HEK293T (cell line): ENCODE measurements around the gene NTN1.

Experiments
- CTCF ChIA-PET: fragments of 350-600 bp; formaldehyde crosslinking; extraction: SDS; loops from one replicate; lab custom pipeline; 2021; ENCODE audit warnings: antibody characterized with exemption, inconsistent platforms; lab: Yijun Ruan, JAX
- POLR2A ChIA-PET: fragments of 350-600 bp; formaldehyde crosslinking; extraction: SDS; loops from one replicate; lab custom pipeline; 2020; ENCODE audit warnings: antibody characterized with exemption, inconsistent platforms; lab: Yijun Ruan, JAX
- DNase-seq: peaks from one replicate; pipeline ENCODE4 v3.0.0; 2012; ENCODE audit warnings: mixed read lengths; ENCODE audit errors: extremely low spot score
- ARNT ChIP-seq: fragments of 450-650 bp; IDR thresholded peaks from 2 replicates; pipeline ENCODE4 v1.6.1; 2017; ENCODE audit warnings: mild to moderate bottlenecking
- BHLHE40 ChIP-seq: fragments of 450-650 bp; IDR thresholded peaks from 2 replicates; pipeline ENCODE4 v1.6.1; 2016; ENCODE audit warnings: mild to moderate bottlenecking, moderate library complexity, borderline replicate concordance
- CTBP1 ChIP-seq: fragments of 450-650 bp; IDR thresholded peaks from 2 replicates; pipeline ENCODE4 v1.6.1; 2016; ENCODE audit warnings: borderline replicate concordance
- ELF4 ChIP-seq: fragments of 450-650 bp; IDR thresholded peaks from 2 replicates; pipeline ENCODE4 v1.6.1; 2017; ENCODE audit warnings: antibody characterized with exemption
- FOXA1 ChIP-seq: fragments of 450-650 bp; IDR thresholded peaks from 2 replicates; pipeline ENCODE4 v1.6.1; 2016; ENCODE audit warnings: mild to moderate bottlenecking
- FOXK2 ChIP-seq: fragments of 450-650 bp; IDR thresholded peaks from 2 replicates; pipeline ENCODE4 v1.6.1; 2016; ENCODE audit warnings: mild to moderate bottlenecking
- FOXM1 ChIP-seq: fragments of 450-650 bp; IDR thresholded peaks from 2 replicates; pipeline ENCODE4 v1.6.1; 2017; ENCODE audit warnings: mild to moderate bottlenecking, borderline replicate concordance
- HDGF ChIP-seq: fragments of 450-650 bp; IDR thresholded peaks from 2 replicates; pipeline ENCODE4 v1.6.1; 2017; ENCODE audit warnings: antibody characterized with exemption, borderline replicate concordance
- L3MBTL2 ChIP-seq: fragments of 450-650 bp; conservative IDR thresholded peaks from 2 replicates; pipeline ENCODE4 v1.6.1; 2016; ENCODE audit warnings: mild to moderate bottlenecking
- LEF1 ChIP-seq: fragments of 450-650 bp; IDR thresholded peaks from 2 replicates; pipeline ENCODE4 v1.6.1; 2017; ENCODE audit warnings: mild to moderate bottlenecking, borderline replicate concordance
- NFRKB ChIP-seq: fragments of 450-650 bp; IDR thresholded peaks from 2 replicates; pipeline ENCODE4 v1.6.1; 2016; ENCODE audit warnings: mild to moderate bottlenecking, moderate library complexity
- SP1 ChIP-seq: fragments of 450-650 bp; IDR thresholded peaks from 2 replicates; pipeline ENCODE4 v1.6.1; 2017
- SUZ12 ChIP-seq: fragments of 450-650 bp; IDR thresholded peaks from 2 replicates; pipeline ENCODE4 v1.6.1; 2016; ENCODE audit warnings: mild to moderate bottlenecking
- TARDBP ChIP-seq: fragments of 450-650 bp; IDR thresholded peaks from 2 replicates; pipeline ENCODE4 v1.6.1; 2016
- ZNF384 ChIP-seq: fragments of 450-650 bp; IDR thresholded peaks from 2 replicates; pipeline ENCODE4 v1.6.1; 2016
- TF ChIP-seq, protein P1 (sequence below): fragments of 450-650 bp; IDR thresholded peaks from 2 replicates; pipeline ENCODE4 v1.6.1; 2016

NTN1 gene

DNA sequence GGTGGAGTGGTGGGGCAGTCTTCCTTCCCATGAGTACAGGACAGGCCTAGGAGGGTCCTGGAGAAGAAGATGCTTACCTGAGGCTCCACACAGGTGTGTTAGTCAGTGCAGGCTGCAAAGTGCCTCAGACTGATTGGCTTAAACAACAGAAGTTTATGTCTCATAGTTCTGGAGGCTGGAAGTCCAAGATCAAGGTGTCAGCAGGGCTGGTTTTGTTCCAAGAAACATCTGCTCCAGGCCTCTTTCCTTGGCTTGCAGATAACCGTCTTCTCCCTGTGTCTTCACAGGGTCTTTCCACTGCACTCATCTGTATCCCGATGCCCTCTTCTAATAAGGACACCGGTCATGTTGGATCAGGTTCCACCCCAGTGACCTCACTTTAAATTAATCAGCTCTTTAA, 153.0 kb downstream of the NTN1 start:
- TF ChIP-seq HDGF (no peak), FOXK2 (no peak), TARDBP (no peak), ARNT (no peak), ZNF384 (no peak), FOXA1 (no peak), SUZ12 (no peak), NFRKB (no peak)
- TF ChIP-seq, protein P1, sequence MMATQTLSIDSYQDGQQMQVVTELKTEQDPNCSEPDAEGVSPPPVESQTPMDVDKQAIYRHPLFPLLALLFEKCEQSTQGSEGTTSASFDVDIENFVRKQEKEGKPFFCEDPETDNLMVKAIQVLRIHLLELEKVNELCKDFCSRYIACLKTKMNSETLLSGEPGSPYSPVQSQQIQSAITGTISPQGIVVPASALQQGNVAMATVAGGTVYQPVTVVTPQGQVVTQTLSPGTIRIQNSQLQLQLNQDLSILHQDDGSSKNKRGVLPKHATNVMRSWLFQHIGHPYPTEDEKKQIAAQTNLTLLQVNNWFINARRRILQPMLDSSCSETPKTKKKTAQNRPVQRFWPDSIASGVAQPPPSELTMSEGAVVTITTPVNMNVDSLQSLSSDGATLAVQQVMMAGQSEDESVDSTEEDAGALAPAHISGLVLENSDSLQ, result no peak
- ChIA-PET CTCF (no interaction called here), POLR2A (no interaction called here)
- no peak for DNase-seq

DNA sequence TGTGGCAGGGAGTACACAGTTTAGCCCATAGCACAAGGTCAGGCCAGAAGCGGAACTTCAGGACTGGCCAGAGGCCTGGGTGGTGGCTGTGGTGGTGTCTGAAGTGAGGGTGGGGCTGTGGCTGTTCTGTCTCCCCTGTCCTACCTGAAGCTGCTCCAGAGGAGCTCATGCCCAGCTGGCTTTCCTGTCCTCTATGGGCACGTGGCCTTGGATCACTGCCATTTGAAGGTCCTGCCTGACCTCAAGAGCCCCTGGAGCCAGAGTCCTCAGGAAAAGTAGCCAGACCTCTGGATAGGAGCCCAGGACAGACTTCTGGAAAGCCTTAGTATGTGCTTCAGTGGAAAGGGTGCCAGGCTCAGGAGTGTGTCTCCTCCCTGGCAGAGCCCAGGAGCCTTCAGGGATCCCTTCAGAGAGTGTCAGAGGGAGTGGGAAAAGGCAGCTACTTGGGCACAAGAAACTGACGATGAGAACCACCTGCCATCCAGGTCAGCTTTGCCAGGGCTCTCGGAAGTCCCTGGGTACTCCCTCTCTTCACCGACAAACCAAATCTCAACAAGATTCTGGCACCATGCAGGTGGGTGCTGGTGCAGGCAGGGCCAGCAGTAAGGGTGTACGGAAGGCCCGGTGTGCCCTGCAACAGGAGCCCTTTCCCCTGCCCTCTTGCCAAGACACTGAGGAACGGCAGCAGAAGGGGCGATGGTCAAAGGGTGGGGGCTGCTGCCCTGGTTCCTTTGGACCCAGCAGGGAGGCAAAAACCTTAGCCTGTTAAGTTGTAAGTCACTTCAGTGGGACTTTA, 153.7 kb downstream of the NTN1 start:
- TF ChIP-seq NFRKB (no peak), ARNT (no peak), FOXA1 (no peak), ZNF384 (no peak), SP1 (no peak), CTBP1 (no peak), ELF4 (no peak), BHLHE40 (no peak), LEF1 (no peak), FOXM1 (no peak), L3MBTL2 (no peak), HDGF (no peak), TARDBP (no peak), FOXK2 (no peak)
- TF ChIP-seq, protein P1, result no peak
- POLR2A ChIA-PET, result no interaction called here
- DNase-seq, result no peak
- CTCF ChIA-PET, result interaction anchor here (0.6 kb wide), 1 partner anchor 1669 kb away, joined by 3 read pairs; no protein-coding TSS in a partner anchor

DNA sequence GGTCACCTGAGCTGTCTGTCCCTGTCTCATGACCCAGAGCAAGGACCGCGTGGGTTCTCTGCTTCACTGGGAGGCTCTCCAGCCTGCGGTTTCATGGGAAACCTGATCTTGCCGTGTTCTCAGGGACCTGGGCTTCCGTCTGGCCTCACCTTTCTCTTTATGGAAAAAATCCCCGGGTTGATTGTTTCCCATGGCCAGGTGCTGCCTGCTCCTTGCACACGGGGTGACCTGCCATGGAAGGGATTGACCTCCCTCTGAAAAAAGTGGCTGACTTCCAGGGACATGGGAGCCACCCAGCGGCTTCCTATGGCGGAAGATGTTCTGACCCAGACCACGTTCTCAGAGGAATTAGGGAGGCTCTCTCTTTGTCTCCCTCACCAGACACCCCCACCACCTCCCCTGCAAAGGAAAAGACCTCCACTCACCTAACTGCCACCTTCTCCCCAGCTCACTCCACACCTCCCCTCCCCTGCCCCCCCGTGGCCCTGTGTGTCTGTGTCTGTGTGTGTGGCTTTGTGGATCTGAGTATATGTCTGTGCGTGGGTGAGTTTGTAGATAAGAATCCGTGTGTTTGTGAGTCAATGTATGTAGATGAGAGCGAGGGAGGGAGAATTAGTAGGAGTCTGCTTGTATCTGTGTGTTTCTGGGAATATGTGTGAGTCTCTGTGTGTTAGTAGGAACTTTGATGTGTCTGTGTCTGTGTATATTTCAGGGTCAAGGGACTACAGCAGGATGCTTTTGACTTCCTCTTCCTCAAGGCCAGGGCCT, 154.6 kb downstream of the NTN1 start:
- POLR2A ChIA-PET, result no interaction called here
- TF ChIP-seq TARDBP (no peak), FOXK2 (no peak), FOXM1 (no peak), SUZ12 (no peak), CTBP1 (no peak), FOXA1 (no peak), LEF1 (no peak)
- no peak for DNase-seq
- CTCF ChIA-PET, result no interaction called here

DNA sequence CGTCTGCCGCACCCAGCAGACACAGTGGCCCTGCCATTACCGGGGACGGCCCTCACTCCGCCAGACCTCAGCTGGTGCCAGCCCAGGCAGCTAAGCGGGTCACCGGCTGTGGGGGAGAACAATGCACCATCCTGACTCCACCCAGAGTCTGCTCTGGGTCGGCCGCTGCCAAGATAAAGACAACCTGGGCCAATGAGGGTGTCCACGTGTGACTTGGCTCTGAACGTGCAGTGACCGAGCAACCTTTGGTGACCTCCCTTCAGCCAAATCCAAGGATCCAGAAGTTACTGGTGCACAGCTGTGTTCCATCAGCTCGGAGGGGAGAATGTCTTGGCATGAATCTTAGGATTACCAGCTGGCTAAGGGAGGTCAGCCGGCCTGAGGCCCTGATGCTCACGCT, 155.9 kb downstream of the NTN1 start:
- DNase-seq, result no peak
- no peak for TF ChIP-seq FOXM1
- TF ChIP-seq LEF1, result no peak
- no peak for TF ChIP-seq SP1
- no peak for TF ChIP-seq FOXK2
- TF ChIP-seq, protein P1, result no peak
- no peak for TF ChIP-seq BHLHE40
- no peak for TF ChIP-seq HDGF
- no peak for TF ChIP-seq SUZ12
- no peak for TF ChIP-seq L3MBTL2
- TF ChIP-seq ELF4, result no peak
- CTCF ChIA-PET, result no interaction called here
- POLR2A ChIA-PET, result no interaction called here

DNA sequence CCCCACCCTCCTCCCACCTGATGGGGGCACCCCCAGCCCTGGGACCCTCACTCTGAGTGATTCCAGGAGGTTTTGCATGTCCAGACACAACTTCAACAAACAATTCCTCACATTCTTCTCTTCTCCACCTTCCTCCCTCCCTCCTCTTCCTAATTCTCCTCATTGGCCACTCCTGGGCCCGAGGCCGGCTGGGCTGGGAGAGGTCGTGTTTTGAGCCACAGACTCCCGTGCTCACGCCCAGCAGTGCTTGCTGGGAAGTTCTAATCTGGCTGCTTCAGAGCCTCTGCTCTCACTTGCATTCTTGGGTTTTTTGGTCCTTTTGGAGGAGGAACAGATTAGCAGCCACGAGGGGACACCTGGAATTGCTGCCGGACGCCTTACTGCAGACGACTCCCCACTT, 157.0 kb downstream of the NTN1 start:
- DNase-seq, result no peak
- POLR2A ChIA-PET, result no interaction called here
- CTCF ChIA-PET, result no interaction called here
- no peak for TF ChIP-seq SP1
- no peak for TF ChIP-seq TARDBP
- no peak for TF ChIP-seq ELF4
- no peak for TF ChIP-seq FOXA1
- TF ChIP-seq ZNF384, result no peak
- no peak for TF ChIP-seq HDGF
- no peak for TF ChIP-seq CTBP1
- no peak for TF ChIP-seq NFRKB
- no peak for TF ChIP-seq FOXM1
- no peak for TF ChIP-seq LEF1
- no peak for TF ChIP-seq ARNT
- TF ChIP-seq L3MBTL2, result no peak
- TF ChIP-seq, protein P1, result no peak
- TF ChIP-seq SUZ12, result no peak
